Smooth muscle cell (in vitro differentiated cells): ENCODE results near the gene GOLGA8R. TPM values are rescaled to one million over a fixed set of nuclear protein-coding genes. Genes with fewer than 3 reads are reported as not detected.
"Not testable (repeated sequence)": the region's sequence is repeated elsewhere in the genome, so short reads cannot be mapped to it uniquely, and the experiment has no call there.

Experiments used
- DNase-seq: peaks from one replicate; lab custom pipeline; 2025; ENCODE audit not compliant: unreplicated experiment; lab: John Stamatoyannopoulos, UW
- H2AFZ ChIP-seq: fragments of 200-600 bp; sonication (generic); 2 replicates; pipeline ENCODE4 v1.6.0; 2016; ENCODE audit warnings: antibody characterized with exemption, low read depth, mild to moderate bottlenecking
- H3F3A ChIP-seq: fragments of 200-600 bp; sonication (generic); 2 replicates; pipeline ENCODE4 v1.6.0; 2017; ENCODE audit warnings: antibody characterized with exemption, low read depth
- H3K27ac ChIP-seq: fragments of 200-600 bp; sonication (generic); 2 replicates; pipeline ENCODE4 v1.5.1; 2016; ENCODE audit warnings: low read depth, mild to moderate bottlenecking
- H3K27me3 ChIP-seq: fragments of 200-600 bp; sonication (generic); 2 replicates; pipeline ENCODE4 v1.6.1; 2016; ENCODE audit warnings: low read depth, mild to moderate bottlenecking
- H3K36me3 ChIP-seq: fragments of 200-600 bp; sonication (generic); 2 replicates; pipeline ENCODE4 v1.5.1; 2016; ENCODE audit warnings: low read depth
- H3K4me1 ChIP-seq: fragments of 200-600 bp; sonication (generic); 2 replicates; pipeline ENCODE4 v1.5.1; 2016; ENCODE audit warnings: low read depth
- H3K4me2 ChIP-seq: fragments of 200-600 bp; sonication (generic); 2 replicates; pipeline ENCODE4 v1.6.0; 2016; ENCODE audit warnings: mild to moderate bottlenecking
- H3K4me3 ChIP-seq: fragments of 200-600 bp; sonication (generic); 2 replicates; pipeline ENCODE4 v1.5.1; 2016; ENCODE audit warnings: mild to moderate bottlenecking
- H3K79me2 ChIP-seq: fragments of 200-600 bp; sonication (generic); 2 replicates; pipeline ENCODE4 v1.6.0; 2016; ENCODE audit warnings: low read depth, mild to moderate bottlenecking
- H3K9ac ChIP-seq: fragments of 200-600 bp; sonication (generic); 2 replicates; pipeline ENCODE4 v1.6.0; 2016; ENCODE audit warnings: low read depth
- H3K9me3 ChIP-seq: fragments of 200-600 bp; sonication (generic); replicated peaks from 2 replicates; pipeline ENCODE4 v1.5.1; 2016; ENCODE audit warnings: low read depth
- H4K20me1 ChIP-seq: fragments of 200-600 bp; sonication (generic); 2 replicates; pipeline ENCODE4 v1.6.0; 2016; ENCODE audit warnings: low read depth
- WGBS: methylation state at CpG from one replicate; pipeline ENCODE4 v1.1.7; 2016; ENCODE audit warnings: low lambda C conversion rate; 5-methylcytosine and 5-hydroxymethylcytosine counted together
- polyA plus RNA-seq: library from polyadenylated mRNA; unstranded; fragments of >200 nt; fragmentation: Nextera tagmentation; extraction: Ambion mirVana; gene quantifications from 2 replicates; pipeline ENCODE4 v1.2.1, GENCODE V29; 2016
- total RNA-seq: library from RNA; depleted of rRNA; stranded (reverse); fragments of >200 nt; gene quantifications from 2 replicates; pipeline ENCODE4 v1.2.3, GENCODE V29; 2014
- TF ChIP-seq, protein P1 (sequence below): fragments of 200-600 bp; sonication (generic); IDR thresholded peaks from 2 replicates; pipeline ENCODE4 v1.5.1; 2017; ENCODE audit warnings: borderline replicate concordance, mild to moderate bottlenecking, antibody characterized with exemption; ENCODE audit not compliant: insufficient read depth, poor library complexity, severe bottlenecking

GOLGA8R gene
- total and polyA plus RNA-seq, 2 experiments from 2014 or later, result 0.49 TPM; not detected in 1

- H3F3A ChIP-seq, H3K9me3 ChIP-seq, H3K4me1 ChIP-seq, DNase-seq, H3K4me3 ChIP-seq, H3K27ac ChIP-seq, H4K20me1 ChIP-seq, H3K4me2 ChIP-seq, H3K79me2 ChIP-seq, H3K9ac ChIP-seq, H3K27me3 ChIP-seq, H2AFZ ChIP-seq, H3K36me3 ChIP-seq: not testable (repeated sequence)
- TF ChIP-seq, protein P1, sequence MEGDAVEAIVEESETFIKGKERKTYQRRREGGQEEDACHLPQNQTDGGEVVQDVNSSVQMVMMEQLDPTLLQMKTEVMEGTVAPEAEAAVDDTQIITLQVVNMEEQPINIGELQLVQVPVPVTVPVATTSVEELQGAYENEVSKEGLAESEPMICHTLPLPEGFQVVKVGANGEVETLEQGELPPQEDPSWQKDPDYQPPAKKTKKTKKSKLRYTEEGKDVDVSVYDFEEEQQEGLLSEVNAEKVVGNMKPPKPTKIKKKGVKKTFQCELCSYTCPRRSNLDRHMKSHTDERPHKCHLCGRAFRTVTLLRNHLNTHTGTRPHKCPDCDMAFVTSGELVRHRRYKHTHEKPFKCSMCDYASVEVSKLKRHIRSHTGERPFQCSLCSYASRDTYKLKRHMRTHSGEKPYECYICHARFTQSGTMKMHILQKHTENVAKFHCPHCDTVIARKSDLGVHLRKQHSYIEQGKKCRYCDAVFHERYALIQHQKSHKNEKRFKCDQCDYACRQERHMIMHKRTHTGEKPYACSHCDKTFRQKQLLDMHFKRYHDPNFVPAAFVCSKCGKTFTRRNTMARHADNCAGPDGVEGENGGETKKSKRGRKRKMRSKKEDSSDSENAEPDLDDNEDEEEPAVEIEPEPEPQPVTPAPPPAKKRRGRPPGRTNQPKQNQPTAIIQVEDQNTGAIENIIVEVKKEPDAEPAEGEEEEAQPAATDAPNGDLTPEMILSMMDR, result peak; percentile 39
- WGBS, result 0% methylated on average over 2 of the region's 6 CpGs
Measured at GRCh38 chr15:30398988-30399387, 15.1 kb downstream of the GOLGA8R start.

- not testable (repeated sequence) for H3F3A ChIP-seq, H3K9me3 ChIP-seq, H3K36me3 ChIP-seq, H3K27ac ChIP-seq, H2AFZ ChIP-seq, H3K4me1 ChIP-seq, H3K9ac ChIP-seq, H3K4me2 ChIP-seq, DNase-seq, H3K4me3 ChIP-seq, H3K27me3 ChIP-seq, H3K79me2 ChIP-seq, H4K20me1 ChIP-seq
- WGBS, result no CpG with 5 or more reads among the region's 23 CpGs
Measured at GRCh38 chr15:30393664-30393991, 20.4 kb downstream of the GOLGA8R start.

DNA sequence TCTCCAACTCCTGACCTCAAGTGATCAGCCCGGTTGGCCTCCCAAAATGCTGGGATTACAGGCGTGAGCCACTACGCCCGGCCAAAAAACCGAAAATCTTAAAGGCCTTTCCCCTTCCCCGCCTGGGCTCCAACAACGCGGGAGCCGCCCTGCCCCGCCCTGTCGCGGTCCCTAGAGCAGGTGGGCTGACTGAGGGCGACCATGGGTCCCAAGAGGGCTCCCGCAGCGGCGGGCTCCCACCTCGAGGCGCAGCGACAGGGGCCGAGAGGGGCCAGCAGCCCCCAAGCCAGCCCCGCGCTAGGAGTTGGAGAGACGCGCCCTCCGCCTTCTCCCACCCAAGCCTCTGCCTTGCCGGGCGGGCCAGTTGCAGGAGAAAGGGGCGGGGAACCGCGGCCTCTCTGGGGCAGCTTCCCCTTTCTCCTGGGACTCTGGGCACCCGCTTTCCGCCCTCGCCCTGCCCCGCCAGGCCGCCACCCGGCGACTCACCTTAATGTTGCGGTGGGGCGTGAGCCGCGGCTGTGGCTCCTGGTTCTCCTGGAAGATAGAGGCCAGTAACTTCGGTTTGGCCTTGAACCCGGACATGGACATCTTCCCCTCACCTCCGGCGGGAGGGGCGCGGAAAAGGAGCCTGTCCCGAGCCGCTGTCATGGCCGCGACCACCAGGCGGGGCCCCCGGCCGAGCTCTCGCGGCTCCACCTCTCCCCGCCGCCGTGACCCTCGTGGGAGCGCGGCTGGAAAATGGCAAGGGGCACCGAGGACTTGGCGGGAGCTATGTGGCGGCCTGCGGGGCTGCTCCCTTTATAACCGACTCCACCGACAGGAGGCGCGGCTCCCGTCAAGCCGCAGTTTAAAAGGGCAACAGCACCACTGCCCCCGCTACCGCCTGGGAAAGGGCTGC is 21.0 kb downstream of the GOLGA8R start, which contains the start of gene CHRFAM7A:
Gene CHRFAM7A, minus strand, starts transcription at position 775 of the 898 bp plus-strand sequence. CDS start 10,189 bp downstream, outside the sequence.
- not testable (repeated sequence) for H3F3A ChIP-seq, H3K4me3 ChIP-seq, H4K20me1 ChIP-seq, DNase-seq, H3K9ac ChIP-seq, H3K27ac ChIP-seq, H3K27me3 ChIP-seq, H3K9me3 ChIP-seq, H2AFZ ChIP-seq, H3K4me1 ChIP-seq, H3K79me2 ChIP-seq, H3K36me3 ChIP-seq, H3K4me2 ChIP-seq
- no CpG with 5 or more reads among the region's 74 CpGs for WGBS

DNA sequence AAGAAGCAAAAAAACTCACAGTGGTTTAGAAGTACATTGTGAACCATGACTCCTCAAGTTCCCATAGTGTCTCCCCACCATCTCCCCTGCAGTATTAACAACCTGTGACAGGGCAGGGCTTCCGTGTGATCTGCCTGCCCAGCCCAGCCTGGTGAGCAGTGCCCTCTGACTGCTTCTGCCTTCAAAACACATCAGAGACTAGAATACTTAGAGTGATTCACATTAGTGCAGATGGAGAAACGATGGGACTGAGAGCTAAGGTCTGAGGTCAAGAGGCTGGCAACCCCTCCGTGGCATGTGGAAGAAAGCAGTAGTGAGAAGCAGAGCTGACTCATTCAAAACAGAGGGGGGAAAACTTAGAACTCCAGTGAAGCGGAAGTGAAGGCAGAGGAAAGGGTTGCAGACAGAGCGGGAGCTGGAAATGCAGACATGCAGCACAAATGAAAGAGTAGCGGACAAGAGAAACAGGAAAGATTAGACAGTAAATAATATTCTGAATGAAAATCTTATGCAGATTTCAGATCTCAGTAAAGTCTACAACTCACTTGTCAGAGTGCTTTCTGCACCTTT is 27.7 kb downstream of the GOLGA8R start:
- H4K20me1 ChIP-seq, H3K36me3 ChIP-seq, DNase-seq, H3K4me2 ChIP-seq, H3F3A ChIP-seq, H3K4me3 ChIP-seq, H3K4me1 ChIP-seq, H3K27me3 ChIP-seq, H3K79me2 ChIP-seq, H3K9ac ChIP-seq, H3K27ac ChIP-seq, H3K9me3 ChIP-seq, H2AFZ ChIP-seq: not testable (repeated sequence)
- WGBS, result no CpG with 5 or more reads among the region's 6 CpGs

DNA sequence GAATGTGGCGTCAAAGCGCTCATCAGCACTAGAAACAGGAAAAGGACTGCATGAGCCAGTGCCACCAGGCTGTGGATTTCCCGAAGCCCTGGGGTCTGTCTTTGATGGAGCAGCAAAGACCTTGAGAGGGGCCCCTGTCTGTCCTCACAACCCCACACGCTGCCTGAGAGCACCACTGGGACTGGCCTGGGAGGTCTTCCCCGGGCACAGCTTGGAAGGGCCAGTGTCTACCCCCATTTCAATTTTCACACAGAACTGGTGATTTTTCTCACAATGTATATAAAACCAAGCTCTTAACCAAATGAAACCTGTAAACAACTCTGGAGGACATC is 37.0 kb downstream of the GOLGA8R start:
- not testable (repeated sequence) for H3K4me2 ChIP-seq, DNase-seq, H3K36me3 ChIP-seq, H3K4me1 ChIP-seq, H3K79me2 ChIP-seq, H2AFZ ChIP-seq, H3K4me3 ChIP-seq, H3K9ac ChIP-seq, H3K27me3 ChIP-seq, H3F3A ChIP-seq, H4K20me1 ChIP-seq, H3K27ac ChIP-seq, H3K9me3 ChIP-seq
- no CpG with 5 or more reads among the region's 5 CpGs for WGBS

DNA sequence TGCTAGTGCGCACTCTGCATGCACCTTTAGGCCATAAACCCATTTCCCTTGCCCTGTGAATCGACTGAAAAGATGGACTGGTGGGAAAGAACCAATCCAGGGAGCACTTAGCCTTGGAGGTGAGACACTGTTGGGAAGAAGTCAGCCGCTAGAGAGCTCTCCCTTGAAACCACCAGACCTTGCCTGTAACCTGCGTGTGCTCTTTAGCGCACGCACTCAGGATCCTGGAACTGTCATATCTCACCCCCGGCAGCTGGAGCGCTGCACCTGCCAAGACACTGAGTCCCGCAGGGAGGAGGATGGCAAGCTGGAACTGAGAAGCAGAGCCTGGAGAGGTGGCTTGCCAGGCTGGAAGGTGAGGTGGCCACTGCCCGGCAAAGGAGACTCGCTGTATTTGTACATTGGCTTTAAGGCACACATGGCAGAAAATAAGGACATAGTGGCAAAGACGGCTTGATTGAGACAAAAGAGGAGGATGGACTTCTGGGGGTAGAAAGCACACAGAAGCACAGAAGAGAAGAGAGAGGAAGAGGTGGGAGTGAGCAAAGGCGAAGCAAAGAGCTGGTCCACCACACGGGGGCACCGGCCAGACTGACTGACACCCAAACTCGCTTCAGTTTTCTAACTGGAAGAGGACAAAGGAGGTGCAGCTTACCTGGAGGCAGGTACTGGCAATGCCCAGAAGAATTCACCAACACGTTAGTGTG is 37.5 kb downstream of the GOLGA8R start:
- not testable (repeated sequence) for H3K36me3 ChIP-seq, H3F3A ChIP-seq, H3K79me2 ChIP-seq, H3K9me3 ChIP-seq, H3K27ac ChIP-seq, H3K4me3 ChIP-seq, H3K4me1 ChIP-seq, H2AFZ ChIP-seq, H3K4me2 ChIP-seq, H3K9ac ChIP-seq, H4K20me1 ChIP-seq, H3K27me3 ChIP-seq, DNase-seq
- no CpG with 5 or more reads among the region's 17 CpGs for WGBS

GRCh38 chr15:30375872-30376271 is 38.2 kb downstream of the GOLGA8R start:
- H3K36me3 ChIP-seq, DNase-seq, H3K27ac ChIP-seq, H3K79me2 ChIP-seq, H4K20me1 ChIP-seq, H3F3A ChIP-seq, H3K9me3 ChIP-seq, H2AFZ ChIP-seq, H3K27me3 ChIP-seq, H3K9ac ChIP-seq, H3K4me3 ChIP-seq, H3K4me2 ChIP-seq, H3K4me1 ChIP-seq: not testable (repeated sequence)
- WGBS, result 58% methylated on average over 2 of the region's 4 CpGs
